IMR-90 (cell line): ENCODE measurements around the gene ENPP7. TPM values are rescaled to one million over a fixed set of nuclear protein-coding genes. Genes with fewer than 3 reads are reported as not detected.

Experiments
- ATAC-seq: fragments of 200-7000 bp; cut with Tn5 transposase; 2 replicates; pipeline ENCODE4 v1.9.1; 2020; ENCODE audit warnings: low read depth, mild to moderate bottlenecking, moderate library complexity
- BruUV-seq: library from RNA; stranded (reverse); fragments of 400-500 nt; replicated peaks from 2 replicates; lab custom pipeline; 2021; lab: Mats Ljungman, UMichigan
- CTCF ChIA-PET: fragments of 300-600 bp; formaldehyde crosslinking; extraction: SDS; loops from one replicate; lab custom pipeline; 2021; ENCODE audit warnings: antibody characterized with exemption; lab: Yijun Ruan, JAX
- POLR2A ChIA-PET: fragments of 300-600 bp; sonication (Branson Sonifier 250); formaldehyde crosslinking; loops from one replicate; lab custom pipeline; 2022; ENCODE audit warnings: antibody characterized with exemption; ENCODE audit not compliant: unreplicated experiment; lab: Charles Lee
- DNase-seq: peaks from one replicate; pipeline ENCODE4 v3.0.0; 2013
- H2AFZ ChIP-seq: replicated peaks from 2 replicates; pipeline ENCODE3; 2013; ENCODE audit warnings: low read length, mild to moderate bottlenecking; ENCODE audit not compliant: poor library complexity
- H2AK5ac ChIP-seq: 2 replicates; pipeline ENCODE4 v1.6.1; 2013; ENCODE audit warnings: low read depth, low read length, inconsistent platforms
- H2AK9ac ChIP-seq: replicated peaks from 2 replicates; pipeline ENCODE3; 2013; ENCODE audit warnings: mild to moderate bottlenecking, low read depth, low read length, moderate library complexity; ENCODE audit not compliant: poor library complexity
- H2BK120ac ChIP-seq: 2 replicates; pipeline ENCODE4 v1.6.1; 2013; ENCODE audit warnings: low read depth, low read length, inconsistent platforms
- H2BK15ac ChIP-seq: 3 replicates; pipeline ENCODE4 v1.6.1; 2013; ENCODE audit warnings: low read depth, low read length, inconsistent platforms
- H2BK20ac ChIP-seq: 2 replicates; pipeline ENCODE4 v1.6.1; 2013; ENCODE audit warnings: low read depth, mild to moderate bottlenecking, inconsistent platforms, low read length, moderate library complexity
- H2BK5ac ChIP-seq: 2 replicates; pipeline ENCODE4 v1.6.1; 2013; ENCODE audit warnings: mild to moderate bottlenecking, low read depth, low read length, inconsistent platforms; ENCODE audit not compliant: poor library complexity, severe bottlenecking
- H3K14ac ChIP-seq: replicated peaks from 2 replicates; pipeline ENCODE4 v1.6.1; 2013; ENCODE audit warnings: low read depth, low read length, inconsistent platforms
- H3K18ac ChIP-seq: 2 replicates; pipeline ENCODE4 v1.6.1; 2013; ENCODE audit warnings: low read depth, low read length, control low read depth
- H3K23ac ChIP-seq: 2 replicates; pipeline ENCODE4 v1.6.1; 2013; ENCODE audit warnings: low read depth, low read length, inconsistent platforms
- H3K27ac ChIP-seq: 2 replicates; pipeline ENCODE4 v1.5.1; 2013; ENCODE audit warnings: mild to moderate bottlenecking, control low read depth, low read length; ENCODE audit not compliant: insufficient read depth
- H3K27me3 ChIP-seq: 2 replicates; pipeline ENCODE4 v1.6.1; 2013; ENCODE audit warnings: low read length; ENCODE audit not compliant: control insufficient read depth, insufficient read depth
- H3K36me3 ChIP-seq: 2 replicates; pipeline ENCODE4 v1.6.1; 2013; ENCODE audit warnings: low read length, mixed read lengths; ENCODE audit not compliant: control insufficient read depth, insufficient read depth
- H3K4ac ChIP-seq: 2 replicates; pipeline ENCODE4 v1.6.1; 2013; ENCODE audit warnings: low read depth, low read length, inconsistent platforms
- H3K4me1 ChIP-seq: 2 replicates; pipeline ENCODE4 v1.6.1; 2013; ENCODE audit warnings: low read length, mixed read lengths; ENCODE audit not compliant: control insufficient read depth, insufficient read depth
- H3K4me2 ChIP-seq: 2 replicates; pipeline ENCODE4 v1.6.1; 2013; ENCODE audit warnings: low read depth, mild to moderate bottlenecking, control low read depth, low read length, moderate library complexity
- H3K4me3 ChIP-seq: 2 replicates; pipeline ENCODE4 v1.5.1; 2013; ENCODE audit warnings: low read depth, mild to moderate bottlenecking, control low read depth, low read length, moderate library complexity; ENCODE audit not compliant: insufficient read depth
- H3K56ac ChIP-seq: 2 replicates; pipeline ENCODE4 v1.6.1; 2013; ENCODE audit warnings: low read length, inconsistent platforms; ENCODE audit not compliant: insufficient read depth; ENCODE audit errors: extremely low read depth
- H3K79me1 ChIP-seq, 2 experiments: 2 replicates each; pipeline ENCODE4 v1.6.1; 2013; ENCODE audit warnings: low read length in 2 of 2, inconsistent platforms in 1 of 2, low read depth in 1 of 2
- H3K9ac ChIP-seq: 2 replicates; pipeline ENCODE4 v1.6.1; 2013; ENCODE audit warnings: low read depth, low read length, control low read depth
- H3K9me1 ChIP-seq: 2 replicates; pipeline ENCODE4 v1.6.1; 2013; ENCODE audit warnings: low read length, inconsistent platforms; ENCODE audit not compliant: insufficient read depth
- H3K9me3 ChIP-seq: 2 replicates; pipeline ENCODE4 v1.6.1; 2013; ENCODE audit warnings: low read length; ENCODE audit not compliant: control insufficient read depth, insufficient read depth
- H4K20me1 ChIP-seq: 2 replicates; pipeline ENCODE4 v1.6.1; 2013; ENCODE audit warnings: low read length, inconsistent platforms; ENCODE audit not compliant: insufficient read depth
- H4K5ac ChIP-seq: 2 replicates; pipeline ENCODE4 v1.6.1; 2013; ENCODE audit warnings: mild to moderate bottlenecking, low read depth, low read length, control low read depth
- H4K8ac ChIP-seq, 2 experiments: 2 replicates each; pipeline ENCODE4 v1.6.1; 2013; ENCODE audit warnings: low read depth in 2 of 2, low read length in 2 of 2, control low read depth in 1 of 2, inconsistent platforms in 1 of 2
- H4K91ac ChIP-seq: 2 replicates; pipeline ENCODE4 v1.6.1; 2013; ENCODE audit warnings: low read depth, low read length, inconsistent platforms; ENCODE audit not compliant: insufficient read depth
- BHLHE40 ChIP-seq: fragments of 150-350 bp; IDR thresholded peaks from 2 replicates; pipeline ENCODE4 v1.6.1; 2016; ENCODE audit warnings: mild to moderate bottlenecking, low read depth, low read length
- CEBPB ChIP-seq: IDR thresholded peaks from 2 replicates; pipeline ENCODE4 v1.6.1; 2012; ENCODE audit warnings: low read depth, low read length, improper control_type of control experiment
- CTCF ChIP-seq: conservative IDR thresholded peaks from 2 replicates; pipeline ENCODE4 v1.5.1; 2012; ENCODE audit warnings: mild to moderate bottlenecking, low read depth, low read length, improper control_type of control experiment
- ELK1 ChIP-seq: fragments of 150-350 bp; IDR thresholded peaks from 2 replicates; pipeline ENCODE4 v1.6.1; 2016; ENCODE audit warnings: low read depth, mild to moderate bottlenecking, low read length, moderate library complexity, borderline replicate concordance
- FOS ChIP-seq: fragments of 150-350 bp; IDR thresholded peaks from 2 replicates; pipeline ENCODE4 v1.6.1; 2016; ENCODE audit warnings: low read depth, low read length
- MAFK ChIP-seq: IDR thresholded peaks from 2 replicates; pipeline ENCODE4 v1.6.1; 2012; ENCODE audit warnings: low read depth, low read length, improper control_type of control experiment
- MXI1 ChIP-seq: IDR thresholded peaks from 2 replicates; pipeline ENCODE4 v1.6.1; 2012; ENCODE audit warnings: low read depth, mild to moderate bottlenecking, low read length, moderate library complexity, borderline replicate concordance
- NFE2L2 ChIP-seq: fragments of 150-350 bp; IDR thresholded peaks from 2 replicates; pipeline ENCODE4 v1.6.1; 2016; ENCODE audit warnings: low read depth, mild to moderate bottlenecking, low read length
- POLR2A ChIP-seq: IDR thresholded peaks from 2 replicates; pipeline ENCODE4 v1.6.1; 2012; ENCODE audit warnings: mild to moderate bottlenecking, low read depth, low read length
- RAD21 ChIP-seq: IDR thresholded peaks from 2 replicates; pipeline ENCODE4 v1.6.1; 2012; ENCODE audit warnings: low read length, improper control_type of control experiment
- RCOR1 ChIP-seq: IDR thresholded peaks from 2 replicates; pipeline ENCODE4 v1.6.1; 2012; ENCODE audit warnings: mild to moderate bottlenecking, low read length, improper control_type of control experiment; ENCODE audit not compliant: insufficient replicate concordance
- RFX5 ChIP-seq: IDR thresholded peaks from 2 replicates; pipeline ENCODE4 v1.8.0; 2012; ENCODE audit warnings: low read depth, mild to moderate bottlenecking, low read length, moderate library complexity
- USF2 ChIP-seq: fragments of 150-350 bp; IDR thresholded peaks from 2 replicates; pipeline ENCODE4 v1.6.1; 2017; ENCODE audit warnings: mild to moderate bottlenecking, antibody characterized with exemption, low read length, low read depth
- WGBS, 2 experiments: methylation state at CpG; one replicate each; pipeline versions ENCODE4 v1.1.5 to v1.1.7; 2013; ENCODE audit warnings: missing lambda C conversion rate in 2 of 2; ENCODE audit not compliant: insufficient read length in 1 of 2; ENCODE audit errors: extremely low coverage in 2 of 2; 5-methylcytosine and 5-hydroxymethylcytosine counted together
- dilution Hi-C: fragments of 300-500 bp; cut with HindIII; formaldehyde crosslinking; loops from one replicate; pipeline ENCODE4 v1.14.3; 2018; ENCODE audit warnings: low sequenced_read_pairs; ENCODE audit not compliant: unreplicated experiment
- in situ Hi-C: fragments of 300-500 bp; cut with MboI; formaldehyde crosslinking; loops from 3 replicates; pipeline ENCODE4 v1.14.3; 2019; ENCODE audit warnings: low sequenced_read_pairs, inconsistent platforms, mixed read lengths
- intact Hi-C: fragments of 100-400 bp; cut with micrococcal nuclease; formaldehyde crosslinking; loops from 2 replicates; pipeline ENCODE4 v1.10.0; 2022
- polyA plus RNA-seq, 3 experiments: library from polyadenylated mRNA; depleted of rRNA; stranded (reverse); fragments of >200 nt; gene quantifications; 2 replicates each; pipeline ENCODE4 v1.2.3, GENCODE V29; 2012; ENCODE audit warnings: low replicate concordance in 1 of 3
- total RNA-seq: library from RNA; depleted of rRNA; stranded (reverse); fragments of >200 nt; gene quantifications from 2 replicates; pipeline ENCODE4 v1.2.3, GENCODE V29; 2012

ENPP7 gene
- total and polyA plus RNA-seq, 2 of the 4 experiments (the other 2 are of a cell fraction): not detected

GRCh38 chr17:79788989-79789942 lies 58.5 kb downstream of the ENPP7 start:
- H4K91ac ChIP-seq: no peak overlapping the region
- H4K8ac ChIP-seq: no peak overlapping the region
- no peak overlapping the region for H3K23ac ChIP-seq
- no peak overlapping the region for H3K14ac ChIP-seq
- H2BK20ac ChIP-seq: no peak overlapping the region
- no TSS peak for BruUV-seq
- H4K5ac ChIP-seq: no peak overlapping the region
- no peak overlapping the region for H2BK120ac ChIP-seq
- intact Hi-C loops (no loop called here), dilution Hi-C loops (no loop called here), in situ Hi-C loops (loop anchor here (10.0 kb wide), 1 partner anchor 126 kb away; no protein-coding TSS in a partner anchor)
- POLR2A ChIA-PET: no interaction called here
- no peak overlapping the region for H3K4ac ChIP-seq
- H2AK5ac ChIP-seq: no peak overlapping the region
- H3K4me2 ChIP-seq: peak overlapping the region; percentile 20; the same call in 1 of the 2 replicates
- WGBS, 2 experiments: 34% methylated on average over 18 of the region's 52 CpGs; no CpG with 5 or more reads in 1 of the 2 experiments
- H3K18ac ChIP-seq: no peak overlapping the region
- H3K79me1 ChIP-seq: 0 out of 4 replicates have a peak, but pooled peaks cover 0 to under 1% of the 10 kb centered on the region in 2 experiments
- peaks cover 37% of the 10 kb centered on the region for H3K27me3 ChIP-seq
- no peak overlapping the region for H3K56ac ChIP-seq
- H3K36me3 ChIP-seq: peaks cover 4% of the 10 kb centered on the region
- CTCF ChIA-PET: interaction anchor here (0.6 to 0.9 kb wide), 2 partner anchors 159 to 244 kb away, joined by 3 read pairs; no protein-coding TSS in a partner anchor
- no peak overlapping the region for H2AK9ac ChIP-seq
- H3K27ac ChIP-seq: no peak overlapping the region
- H4K20me1 ChIP-seq: peaks cover 11% of the 10 kb centered on the region
- H2BK5ac ChIP-seq: no peak overlapping the region
- H3K9ac ChIP-seq: no peak overlapping the region
- peaks cover 2% of the 10 kb centered on the region for H3K4me1 ChIP-seq
- H2AFZ ChIP-seq: peak overlapping the region; percentile 83
- ATAC-seq (no peak; the same call in 1 of the 2 replicates), DNase-seq (no peak)
- H3K9me1 ChIP-seq: no peaks in the 10 kb centered on the region
- H3K9me3 ChIP-seq: no peaks in the 10 kb centered on the region
- H2BK15ac ChIP-seq: no peak overlapping the region
- H3K4me3 ChIP-seq: no peak overlapping the region; the same call in 1 of the 2 replicates
- TF ChIP-seq RAD21: no peak
- TF ChIP-seq USF2: no peak
- TF ChIP-seq CEBPB: no peak
- TF ChIP-seq MXI1: no peak
- no peak for TF ChIP-seq NFE2L2
- no peak for TF ChIP-seq POLR2A
- no peak for TF ChIP-seq BHLHE40
- no peak for TF ChIP-seq RFX5
- no peak for TF ChIP-seq FOS
- TF ChIP-seq MAFK: no peak
- no peak for TF ChIP-seq ELK1
- no peak for TF ChIP-seq CTCF
- no peak for TF ChIP-seq RCOR1
